OCI-LY7 (cell line): ENCODE measurements around the gene ISOC2. TPM values are rescaled to one million over a fixed set of nuclear protein-coding genes. Genes with fewer than 3 reads are reported as not detected.

Experiments used
- BruUV-seq: library from RNA; stranded (reverse); fragments of 400-500 nt; replicated peaks from 2 replicates; lab custom pipeline; 2021; lab: Mats Ljungman, UMichigan
- CTCF ChIA-PET: fragments of 300-600 bp; sonication (Branson Sonifier 250); formaldehyde crosslinking; loops from one replicate; lab custom pipeline; 2022; ENCODE audit warnings: antibody characterized with exemption; ENCODE audit not compliant: unreplicated experiment; lab: Charles Lee
- POLR2A ChIA-PET: fragments of 300-600 bp; sonication (Branson Sonifier 250); formaldehyde crosslinking; loops from one replicate; lab custom pipeline; 2022; ENCODE audit warnings: antibody characterized with exemption; lab: Charles Lee
- DNase-seq: peaks from one replicate; pipeline ENCODE4 v3.0.0-alpha.2; 2015; ENCODE audit warnings: low spot score
- H2AFZ ChIP-seq: fragments of 200-600 bp; sonication (generic), shearing (Covaris generic); 2 replicates; pipeline ENCODE4 v1.6.1; 2014; ENCODE audit warnings: mild to moderate bottlenecking, antibody characterized with exemption, low read length, moderate library complexity
- H3K27ac ChIP-seq: fragments of 200-600 bp; sonication (generic); 2 replicates; pipeline ENCODE4 v1.5.1; 2014; ENCODE audit warnings: mixed run types, low read depth, mild to moderate bottlenecking, moderate library complexity, low read length, inconsistent platforms; ENCODE audit not compliant: poor library complexity, severe bottlenecking
- H3K36me3 ChIP-seq: fragments of 200-600 bp; sonication (generic); 2 replicates; pipeline ENCODE4 v1.6.1; 2014; ENCODE audit warnings: mild to moderate bottlenecking, antibody characterized with exemption, low read length, moderate library complexity, mixed read lengths; ENCODE audit not compliant: insufficient read depth
- H3K4me1 ChIP-seq: fragments of 200-600 bp; sonication (generic); 2 replicates; pipeline ENCODE4 v1.5.1; 2014; ENCODE audit warnings: mild to moderate bottlenecking, low read length; ENCODE audit not compliant: insufficient read depth, poor library complexity, severe bottlenecking
- H3K4me2 ChIP-seq: fragments of 200-600 bp; sonication (generic); 2 replicates; pipeline ENCODE4 v1.6.1; 2014; ENCODE audit warnings: mild to moderate bottlenecking, low read length
- H3K4me3 ChIP-seq: fragments of 200-600 bp; sonication (generic); 2 replicates; pipeline ENCODE4 v1.5.1; 2014; ENCODE audit warnings: mild to moderate bottlenecking, low read depth, low read length; ENCODE audit not compliant: poor library complexity, severe bottlenecking
- H3K79me2 ChIP-seq: fragments of 200-600 bp; sonication (generic); 2 replicates; pipeline ENCODE4 v1.6.1; 2016; ENCODE audit warnings: low read depth, mild to moderate bottlenecking, low read length, moderate library complexity, mixed read lengths; ENCODE audit not compliant: insufficient read depth
- H3K9me2 ChIP-seq: fragments of 200-600 bp; sonication (generic); 2 replicates; pipeline ENCODE4 v1.6.1; 2016; ENCODE audit warnings: mild to moderate bottlenecking, low read length, mixed read lengths; ENCODE audit not compliant: insufficient read depth
- H3K9me3 ChIP-seq: fragments of 200-600 bp; sonication (generic); 2 replicates; pipeline ENCODE4 v1.6.1; 2014; ENCODE audit warnings: mild to moderate bottlenecking, mixed run types, low read length, mixed read lengths
- H4K20me1 ChIP-seq: fragments of 200-600 bp; sonication (generic); 2 replicates; pipeline ENCODE4 v1.6.1; 2014; ENCODE audit warnings: mild to moderate bottlenecking, antibody characterized with exemption, low read length, moderate library complexity, mixed read lengths; ENCODE audit not compliant: insufficient read depth
- EZH2phosphoT487 ChIP-seq: fragments of 200-600 bp; sonication (generic); IDR thresholded peaks from 2 replicates; pipeline ENCODE4 v1.6.1; 2018; ENCODE audit warnings: low read depth, borderline replicate concordance, mild to moderate bottlenecking, mixed run types, antibody characterized with exemption, low read length, moderate library complexity, mixed read lengths
- intact Hi-C: fragments of 100-400 bp; cut with micrococcal nuclease; formaldehyde crosslinking; loops from one replicate; pipeline ENCODE4 v1.10.0; 2022; ENCODE audit not compliant: unreplicated experiment
- total RNA-seq, 2 experiments: library from RNA; depleted of rRNA in 1 of 2; stranded (reverse); fragments of >200 nt in 1 of 2; shearing (Covaris generic) in 1 of 2; gene quantifications; 2 replicates each; pipeline ENCODE4 v1.2.3, GENCODE V29; 2014 to 2022
- TF ChIP-seq, protein P1 (sequence below): fragments of 200-600 bp; sonication (generic); conservative IDR thresholded peaks from 2 replicates; pipeline ENCODE4 v1.5.1; 2014; ENCODE audit warnings: mild to moderate bottlenecking, antibody characterized with exemption, low read length, moderate library complexity, mixed read lengths

Gene ISOC2
- total RNA-seq, 2 experiments from 2014 or later = 37.0 to 115 TPM

DNA sequence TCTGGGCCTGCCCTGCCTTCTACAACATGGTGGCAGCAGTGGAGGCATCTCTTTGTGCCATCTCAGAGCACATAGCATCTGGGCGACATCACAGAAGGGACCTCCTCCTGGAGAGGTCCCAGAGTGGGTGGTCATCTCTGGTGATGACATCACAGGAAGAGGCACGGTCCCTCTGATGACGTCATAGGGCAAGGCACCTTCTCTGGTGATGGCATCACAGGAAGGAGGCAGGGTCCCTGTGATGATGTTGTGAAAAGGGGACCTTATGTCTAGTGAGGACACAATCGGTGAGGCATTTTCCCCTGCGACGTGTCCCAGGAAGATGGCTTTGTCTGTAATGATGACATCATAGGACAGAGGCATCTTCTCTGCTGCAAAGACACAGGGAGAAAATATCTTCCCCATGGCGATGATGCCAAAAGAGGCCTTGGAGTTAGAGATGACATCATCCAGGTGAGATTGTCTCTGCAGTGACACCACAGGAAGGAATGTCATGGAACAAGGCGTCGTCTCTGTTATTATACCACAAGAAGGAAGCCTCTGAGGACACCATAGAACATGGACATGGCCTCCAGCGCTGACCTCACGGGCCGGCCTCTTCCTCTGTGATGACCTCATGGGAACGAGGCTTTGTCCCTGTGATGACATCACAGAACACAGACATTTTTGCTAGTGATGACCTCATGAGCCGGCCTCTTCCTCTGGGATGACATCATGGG, 29.0 kb downstream of the ISOC2 start:
- Histone ChIP-seq H3K4me2 (no peak overlapping the region), H3K79me2 (no peaks in the 10 kb centered on the region), H3K27ac (no peak overlapping the region), H3K4me1 (no peaks in the 10 kb centered on the region), H3K9me2 (no peaks in the 10 kb centered on the region), H3K4me3 (no peak overlapping the region), H3K36me3 (no peaks in the 10 kb centered on the region), H2AFZ (no peak overlapping the region), H3K9me3 (no peaks in the 10 kb centered on the region), H4K20me1 (no peaks in the 10 kb centered on the region)
- TF ChIP-seq EZH2phosphoT487 = no peak
- TF ChIP-seq, protein P1, sequence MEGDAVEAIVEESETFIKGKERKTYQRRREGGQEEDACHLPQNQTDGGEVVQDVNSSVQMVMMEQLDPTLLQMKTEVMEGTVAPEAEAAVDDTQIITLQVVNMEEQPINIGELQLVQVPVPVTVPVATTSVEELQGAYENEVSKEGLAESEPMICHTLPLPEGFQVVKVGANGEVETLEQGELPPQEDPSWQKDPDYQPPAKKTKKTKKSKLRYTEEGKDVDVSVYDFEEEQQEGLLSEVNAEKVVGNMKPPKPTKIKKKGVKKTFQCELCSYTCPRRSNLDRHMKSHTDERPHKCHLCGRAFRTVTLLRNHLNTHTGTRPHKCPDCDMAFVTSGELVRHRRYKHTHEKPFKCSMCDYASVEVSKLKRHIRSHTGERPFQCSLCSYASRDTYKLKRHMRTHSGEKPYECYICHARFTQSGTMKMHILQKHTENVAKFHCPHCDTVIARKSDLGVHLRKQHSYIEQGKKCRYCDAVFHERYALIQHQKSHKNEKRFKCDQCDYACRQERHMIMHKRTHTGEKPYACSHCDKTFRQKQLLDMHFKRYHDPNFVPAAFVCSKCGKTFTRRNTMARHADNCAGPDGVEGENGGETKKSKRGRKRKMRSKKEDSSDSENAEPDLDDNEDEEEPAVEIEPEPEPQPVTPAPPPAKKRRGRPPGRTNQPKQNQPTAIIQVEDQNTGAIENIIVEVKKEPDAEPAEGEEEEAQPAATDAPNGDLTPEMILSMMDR = no peak
- no TSS peak for BruUV-seq
- ChIA-PET CTCF (no interaction called here), POLR2A (no interaction called here)
- intact Hi-C loops = no loop called here
- no peak for DNase-seq

DNA sequence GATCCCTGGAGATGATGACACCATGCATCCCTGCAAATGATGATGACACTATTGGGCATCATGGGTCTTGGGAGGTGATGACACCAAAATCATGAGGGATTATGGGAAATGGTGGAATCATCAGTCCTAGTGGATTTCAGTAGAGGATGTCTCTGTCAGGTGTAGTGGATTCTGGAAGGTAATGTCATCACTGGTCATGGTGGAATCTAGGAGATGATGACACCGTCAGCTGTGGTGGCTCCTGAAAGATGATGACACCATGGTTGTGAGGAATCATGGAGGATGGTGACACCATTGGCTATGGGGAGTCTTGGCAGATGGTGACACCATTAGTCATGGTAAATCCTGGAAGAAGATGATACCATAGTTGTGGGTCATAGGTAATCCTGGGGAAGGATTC, 30.3 kb downstream of the ISOC2 start:
- H3K4me3 ChIP-seq = no peak overlapping the region
- no peak for TF ChIP-seq EZH2phosphoT487
- TF ChIP-seq, protein P1 = no peak
- no peaks in the 10 kb centered on the region for H3K79me2 ChIP-seq
- no peaks in the 10 kb centered on the region for H3K36me3 ChIP-seq
- no peak overlapping the region for H3K27ac ChIP-seq
- no peaks in the 10 kb centered on the region for H4K20me1 ChIP-seq
- H3K9me2 ChIP-seq = no peaks in the 10 kb centered on the region
- intact Hi-C loops = no loop called here
- H3K4me1 ChIP-seq = no peaks in the 10 kb centered on the region
- H2AFZ ChIP-seq = no peak overlapping the region
- POLR2A ChIA-PET = no interaction called here
- H3K4me2 ChIP-seq = no peak overlapping the region
- no TSS peak for BruUV-seq
- H3K9me3 ChIP-seq = no peaks in the 10 kb centered on the region
- DNase-seq = no peak
- CTCF ChIA-PET = no interaction called here

DNA sequence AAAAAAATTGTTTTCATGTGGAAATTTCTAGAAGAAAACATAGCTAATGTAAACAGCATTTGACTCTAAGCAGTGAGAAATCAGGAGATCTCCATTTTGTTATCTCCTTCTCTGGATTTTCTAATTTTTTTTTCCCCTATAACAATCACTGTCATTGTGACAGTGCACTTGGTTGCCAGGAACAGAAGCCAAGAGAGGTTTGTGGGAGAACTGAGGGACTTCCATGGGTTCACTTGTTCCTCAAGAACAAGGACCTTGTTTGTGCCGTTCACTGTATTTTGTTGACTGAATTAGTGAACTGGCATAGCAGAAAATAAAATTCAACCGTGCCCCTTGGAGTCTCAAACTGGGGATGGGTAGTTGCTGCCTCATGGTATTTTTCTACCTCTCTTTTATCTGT, 35.4 kb downstream of the ISOC2 start:
- intact Hi-C loops = no loop called here
- no peaks in the 10 kb centered on the region for H4K20me1 ChIP-seq
- H3K4me3 ChIP-seq = no peak overlapping the region
- TF ChIP-seq, protein P1 = no peak
- TF ChIP-seq EZH2phosphoT487 = no peak
- POLR2A ChIA-PET = no interaction called here
- H3K4me2 ChIP-seq = no peak overlapping the region
- no peaks in the 10 kb centered on the region for H3K9me3 ChIP-seq
- H3K9me2 ChIP-seq = no peaks in the 10 kb centered on the region
- BruUV-seq = no TSS peak
- no peaks in the 10 kb centered on the region for H3K4me1 ChIP-seq
- CTCF ChIA-PET = no interaction called here
- no peaks in the 10 kb centered on the region for H3K36me3 ChIP-seq
- no peak overlapping the region for H3K27ac ChIP-seq
- no peak for DNase-seq
- no peak overlapping the region for H2AFZ ChIP-seq
- no peaks in the 10 kb centered on the region for H3K79me2 ChIP-seq
